ENCODE data around the gene CD14.

- TF ChIP-seq CTCF (IDR thresholded peaks at IDR 0.05) (no peak), POLR2A (IDR thresholded peaks at IDR 0.05) (no peak), POLR2AphosphoS5 (IDR thresholded peaks at IDR 0.05) (no peak)
These were observed 2.5 kb downstream of the CD14 start for GRCh38 chr5:140630292-140631035.
